HAP-1 (cell line): ENCODE measurements around the gene CBFA2T3.
"Not testable (repeated sequence)": the region's sequence is repeated elsewhere in the genome, so short reads cannot be mapped to it uniquely, and the experiment has no call there.

ENCODE experiments used
- DNase-seq, 2 experiments: peaks; one replicate each; pipeline ENCODE4 v3.0.0-alpha.2; 2016 to 2020; ENCODE audit warnings: low spot score in 2 of 2
- H3K27me3 ChIP-seq: fragments of 250-450 bp; sonication (Bioruptor Pico); 2 replicates; pipeline ENCODE4 v1.5.1; 2020; ENCODE audit warnings: low read depth, mild to moderate bottlenecking, moderate library complexity
- H3K36me3 ChIP-seq: fragments of 250-450 bp; sonication (Bioruptor Pico); replicated peaks from 2 replicates; pipeline ENCODE4 v1.5.1; 2020; ENCODE audit warnings: mild to moderate bottlenecking
- H3K4me1 ChIP-seq: fragments of 250-450 bp; sonication (Bioruptor Pico); 2 replicates; pipeline ENCODE4 v1.5.1; 2020; ENCODE audit warnings: mild to moderate bottlenecking
- H3K4me3 ChIP-seq: fragments of 250-450 bp; sonication (Bioruptor Pico); 2 replicates; pipeline ENCODE4 v1.5.1; 2020; ENCODE audit warnings: mild to moderate bottlenecking, moderate library complexity
- H3K9me3 ChIP-seq: fragments of 250-450 bp; sonication (Bioruptor Pico); 2 replicates; pipeline ENCODE4 v1.5.1; 2020; ENCODE audit warnings: mild to moderate bottlenecking, moderate library complexity
- in situ Hi-C: fragments of 300-500 bp; cut with MboI; formaldehyde crosslinking; loops from 3 replicates; pipeline ENCODE4 v1.14.3; 2020; ENCODE audit warnings: low sequenced_read_pairs, inconsistent platforms, mixed read lengths

CBFA2T3 gene

GRCh38 chr16:89007371-89008249, 30.6 kb upstream of the CBFA2T3 start:
- H3K4me3 ChIP-seq: no peak overlapping the region
- H3K36me3 ChIP-seq: no peaks in the 10 kb centered on the region
- H3K9me3 ChIP-seq: no peaks in the 10 kb centered on the region
- H3K27me3 ChIP-seq: 0 out of 2 replicates have a peak, but pooled peaks cover 3% of the 10 kb centered on the region
- H3K4me1 ChIP-seq: no peaks in the 10 kb centered on the region
- DNase-seq: no peak
- in situ Hi-C loops: no loop called here

GRCh38 chr16:89006036-89006752, 29.2 kb upstream of the CBFA2T3 start:
- H3K4me1 ChIP-seq: no peaks in the 10 kb centered on the region
- H3K9me3 ChIP-seq: no peaks in the 10 kb centered on the region
- no peak for DNase-seq
- no peaks in the 10 kb centered on the region for H3K36me3 ChIP-seq
- in situ Hi-C loops: no loop called here
- H3K4me3 ChIP-seq: no peak overlapping the region
- H3K27me3 ChIP-seq: 0 out of 2 replicates have a peak, but pooled peaks cover 3% of the 10 kb centered on the region

- H3K4me3 ChIP-seq: no peak overlapping the region
- DNase-seq: no peak
- no peaks in the 10 kb centered on the region for H3K36me3 ChIP-seq
- H3K4me1 ChIP-seq: no peaks in the 10 kb centered on the region
- H3K9me3 ChIP-seq: no peaks in the 10 kb centered on the region
- in situ Hi-C loops: no loop called here
- 0 out of 2 replicates have a peak, but pooled peaks cover 3% of the 10 kb centered on the region for H3K27me3 ChIP-seq
These were observed 28.4 kb upstream of the CBFA2T3 start for GRCh38 chr16:89005201-89006035.

- DNase-seq: peak in 1 of 2 experiments; percentile 30
- in situ Hi-C loops: no loop called here
These were observed 27.3 kb upstream of the CBFA2T3 start for GRCh38 chr16:89004209-89004831.

GRCh38 chr16:89003831-89004208, 26.8 kb upstream of the CBFA2T3 start:
- Histone ChIP-seq H3K4me3 (no peak overlapping the region), H3K27me3 (0 out of 2 replicates have a peak, but pooled peaks cover 3% of the 10 kb centered on the region), H3K9me3 (no peaks in the 10 kb centered on the region), H3K4me1 (no peaks in the 10 kb centered on the region), H3K36me3 (no peaks in the 10 kb centered on the region)
- DNase-seq: no peak
- in situ Hi-C loops: no loop called here

More at GRCh38 chr16:89004209-89004831, 27.3 kb upstream of the CBFA2T3 start:
- H3K4me3 ChIP-seq: no peak overlapping the region
- H3K9me3 ChIP-seq: no peaks in the 10 kb centered on the region
- 0 out of 2 replicates have a peak, but pooled peaks cover 3% of the 10 kb centered on the region for H3K27me3 ChIP-seq
- no peaks in the 10 kb centered on the region for H3K4me1 ChIP-seq
- no peaks in the 10 kb centered on the region for H3K36me3 ChIP-seq

- H3K36me3 ChIP-seq: no peaks in the 10 kb centered on the region
- in situ Hi-C loops: no loop called here
- DNase-seq: no peak
- no peak overlapping the region for H3K4me3 ChIP-seq
- H3K4me1 ChIP-seq: no peaks in the 10 kb centered on the region
- peaks cover 2% of the 10 kb centered on the region; the same call in 1 of the 2 replicates for H3K9me3 ChIP-seq
- H3K27me3 ChIP-seq: 0 out of 2 replicates have a peak, but pooled peaks cover 3% of the 10 kb centered on the region
These were observed 26.1 kb upstream of the CBFA2T3 start for GRCh38 chr16:89002851-89003830.

GRCh38 chr16:89002081-89002480, 25.1 kb upstream of the CBFA2T3 start:
- H3K9me3 ChIP-seq, in situ Hi-C loops, DNase-seq: not testable (repeated sequence)

GRCh38 chr16:89001117-89002027, 24.4 kb upstream of the CBFA2T3 start:
- Histone ChIP-seq H3K27me3 (0 out of 2 replicates have a peak, but pooled peaks cover 3% of the 10 kb centered on the region), H3K9me3 (peaks cover 3% of the 10 kb centered on the region; the same call in 1 of the 2 replicates)
- no peak for DNase-seq

More at GRCh38 chr16:89002081-89002480, 25.1 kb upstream of the CBFA2T3 start:
- not testable (repeated sequence) for H3K4me1 ChIP-seq, H3K27me3 ChIP-seq, H3K4me3 ChIP-seq, H3K36me3 ChIP-seq

GRCh38 chr16:89000207-89000959, 23.4 kb upstream of the CBFA2T3 start:
- peaks cover 3% of the 10 kb centered on the region; the same call in 1 of the 2 replicates for H3K9me3 ChIP-seq
- DNase-seq: no peak
- H3K27me3 ChIP-seq: 0 out of 2 replicates have a peak, but pooled peaks cover 3% of the 10 kb centered on the region
- H3K4me3 ChIP-seq: no peak overlapping the region
- no peaks in the 10 kb centered on the region for H3K36me3 ChIP-seq
- no peaks in the 10 kb centered on the region for H3K4me1 ChIP-seq
- in situ Hi-C loops: no loop called here

More at GRCh38 chr16:89001117-89002027, 24.4 kb upstream of the CBFA2T3 start:
- Histone ChIP-seq H3K4me3 (no peak overlapping the region), H3K36me3 (no peaks in the 10 kb centered on the region), H3K4me1 (no peaks in the 10 kb centered on the region)
- in situ Hi-C loops: no loop called here

- Histone ChIP-seq H3K36me3 (no peaks in the 10 kb centered on the region), H3K27me3 (0 out of 2 replicates have a peak, but pooled peaks cover 3% of the 10 kb centered on the region), H3K9me3 (peaks cover 3% of the 10 kb centered on the region; the same call in 1 of the 2 replicates), H3K4me3 (no peak overlapping the region), H3K4me1 (no peaks in the 10 kb centered on the region)
- no peak for DNase-seq
- in situ Hi-C loops: no loop called here
These were observed 22.6 kb upstream of the CBFA2T3 start for GRCh38 chr16:88999457-89000206.
